Spleen (tissue), 11 donors: Measurements from ENCODE around the gene CLEC16A. TPM values are rescaled to one million over a fixed set of nuclear protein-coding genes. Genes with fewer than 3 reads are reported as not detected.

Experiments used
- DNase-seq: peaks from one replicate; pipeline ENCODE4 v3.0.0-alpha.2; 2020
- H3K27ac ChIP-seq, 8 donors: fragments of 200-600 bp; sonication (generic) in 7 of 8; 1 replicate in 4 of 8; 2 replicates in 4 of 8; pipeline versions ENCODE4 v1.5.0 to v1.8.0; 2016 to 2021; ENCODE audit warnings: inconsistent platforms in 4 of 8, mild to moderate bottlenecking in 4 of 8, moderate library complexity in 1 of 8
- H3K27me3 ChIP-seq, 7 donors: fragments of 200-600 bp; sonication (generic) in 6 of 7; replicated peaks in 1 of 7; 1 replicate in 4 of 7; 2 replicates in 3 of 7; pipeline versions ENCODE4 v1.5.0 to v1.8.0; 2016 to 2021; ENCODE audit warnings: inconsistent platforms in 3 of 7, mild to moderate bottlenecking in 1 of 7
- H3K36me3 ChIP-seq, 6 donors: fragments of 200-600 bp; sonication (generic) in 5 of 6; 1 replicate in 4 of 6; 2 replicates in 2 of 6; pipeline versions ENCODE4 v1.5.0 to v1.8.0; 2016 to 2021; ENCODE audit warnings: inconsistent platforms in 2 of 6
- H3K4me1 ChIP-seq, 6 donors: fragments of 200-600 bp; sonication (generic) in 5 of 6; 1 replicate in 3 of 6; 2 replicates in 3 of 6; pipeline versions ENCODE4 v1.5.0 to v1.8.0; 2016 to 2021; ENCODE audit warnings: inconsistent platforms in 3 of 6
- H3K4me3 ChIP-seq, 8 donors: fragments of 200-600 bp; sonication (generic) in 7 of 8; 1 replicate in 4 of 8; 2 replicates in 4 of 8; pipeline versions ENCODE4 v1.5.0 to v1.8.0; 2016 to 2021; ENCODE audit warnings: inconsistent platforms in 4 of 8, mild to moderate bottlenecking in 4 of 8, moderate library complexity in 2 of 8
- H3K9me3 ChIP-seq, 8 donors: fragments of 200-600 bp; sonication (generic) in 7 of 8; 1 replicate in 4 of 8; 2 replicates in 4 of 8; pipeline versions ENCODE4 v1.5.0 to v1.8.0; 2016 to 2021; ENCODE audit warnings: inconsistent platforms in 4 of 8
- POLR2A ChIP-seq, 3 donors: fragments of 450-650 bp; IDR thresholded peaks; one replicate each; pipeline ENCODE4 v1.5.1; 2017; ENCODE audit warnings: antibody characterized with exemption in 3 of 3, mild to moderate bottlenecking in 1 of 3
- POLR2AphosphoS5 ChIP-seq, 3 donors: sonication (generic); formaldehyde crosslinking; IDR thresholded peaks; one replicate each; pipeline ENCODE4 v1.5.1; 2017; ENCODE audit warnings: antibody characterized with exemption in 3 of 3
- WGBS, 5 donors: extraction: QIAGEN DNeasy Blood & Tissue Kit in 3 of 5; methylation state at CpG; one replicate each; pipeline versions ENCODE4 v1.1.5 to v1.1.7; 2013 to 2018; 5-methylcytosine and 5-hydroxymethylcytosine counted together
- intact Hi-C: fragments of 100-400 bp; cut with DNase I; formaldehyde crosslinking; loops from one replicate; pipeline ENCODE4 v1.15.0; 2023; ENCODE audit warnings: low total_unique reads
- polyA plus RNA-seq, 3 donors: library from polyadenylated mRNA; stranded (reverse); fragments of 200-250 nt; gene quantifications; one replicate each; pipeline ENCODE4 v1.2.1, GENCODE V29; 2013
- total RNA-seq, 7 donors: library from RNA; depleted of rRNA in 3 of 7; stranded (reverse); fragments of >200 nt in 3 of 7; fragmentation: NEBNext Ultra II Directional in 4 of 7; extraction: Animal tissue kit (Norgen Biotek cat#: 25700) in 4 of 7; gene quantifications; one replicate each; pipeline versions ENCODE4 v1.1.0 to v1.2.1, GENCODE V29; 2016 to 2021
- TF ChIP-seq, protein P1 (sequence below), 11 experiments: fragments of 200-600 bp in 7 of 11; fragments of 450-650 bp in 4 of 11; sonication (generic) in 4 of 11; IDR thresholded peaks in 8 of 11; conservative IDR thresholded peaks in 3 of 11; 1 replicate in 7 of 11; 2 replicates in 4 of 11; pipeline versions ENCODE4 v1.4.0 to v1.8.0; 2016 to 2021; ENCODE audit warnings: antibody characterized with exemption in 11 of 11, inconsistent platforms in 4 of 11, mild to moderate bottlenecking in 1 of 11
- donor health status: healthy with polysubstance abuse.
- donor health status: DM: no; HTN: no; CAD: no; lungs with moderate emphysema.
- donor health status: DM: no; HTN: no; CAD: no.
- donor health status: Bipolar disorder and iron deficiency.
- donor health status: healthy.
- donor health status: DM: no; HTN: no; CAD: no.
- donor health status: DM: yes; HTN: yes; CAD: no.

Gene CLEC16A
- total and polyA plus RNA-seq, 10 donors = 7.3 to 54.6 (median 35.1) TPM

- TF ChIP-seq POLR2A (IDR thresholded peaks at IDR 0.05) (no peak), POLR2AphosphoS5 (IDR thresholded peaks at IDR 0.05) (peak in 1 of 3 donors; percentile 12)
- intact Hi-C loops = no loop called here
- no peaks in the 10 kb centered on the region for H3K27me3 ChIP-seq
- DNase-seq = no peak
- H3K4me3 ChIP-seq = no peak overlapping the region
- no peak overlapping the region for H3K27ac ChIP-seq
- 93 to 97% (median 96%) methylated on average over 11 of the region's 11 CpGs for WGBS, 5 donors
- H3K4me1 ChIP-seq = no peaks in the 10 kb centered on the region
- H3K36me3 ChIP-seq = peaks cover 9 to 100% (median 71%) of the 10 kb centered on the region in 6 donors
- H3K9me3 ChIP-seq = no peaks in the 10 kb centered on the region
Observed at GRCh38 chr16:11042191-11042590, 97.8 kb downstream of the CLEC16A start.

DNA sequence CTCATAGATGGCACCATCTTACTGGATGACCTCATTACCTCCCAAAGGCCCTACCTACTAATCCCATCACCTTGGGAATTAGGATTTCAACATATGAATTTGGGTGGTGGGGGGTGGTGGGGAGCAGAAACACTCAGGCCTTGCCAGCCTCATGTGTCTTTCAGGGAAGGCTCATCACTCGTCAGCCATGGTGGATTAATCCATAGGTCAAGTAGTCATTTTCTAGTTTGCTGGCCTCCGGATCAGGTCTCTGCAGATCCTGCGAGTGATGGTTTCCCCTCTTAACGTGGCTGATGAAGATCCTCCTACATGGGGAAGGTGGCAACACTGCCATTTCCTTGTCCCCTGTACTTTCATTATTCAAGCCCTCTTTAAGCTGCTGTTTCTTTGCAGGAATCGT is 101.1 kb downstream of the CLEC16A start:
- no peak overlapping the region for H3K27ac ChIP-seq
- WGBS, 5 donors = 87 to 99% (median 91%) methylated on average over 5 of the region's 5 CpGs
- H3K36me3 ChIP-seq = peaks cover 11 to 100% (median 66%) of the 10 kb centered on the region in 6 donors
- TF ChIP-seq POLR2AphosphoS5 (IDR thresholded peaks at IDR 0.05) (no peak), POLR2A (IDR thresholded peaks at IDR 0.05) (no peak)
- TF ChIP-seq, protein P1, sequence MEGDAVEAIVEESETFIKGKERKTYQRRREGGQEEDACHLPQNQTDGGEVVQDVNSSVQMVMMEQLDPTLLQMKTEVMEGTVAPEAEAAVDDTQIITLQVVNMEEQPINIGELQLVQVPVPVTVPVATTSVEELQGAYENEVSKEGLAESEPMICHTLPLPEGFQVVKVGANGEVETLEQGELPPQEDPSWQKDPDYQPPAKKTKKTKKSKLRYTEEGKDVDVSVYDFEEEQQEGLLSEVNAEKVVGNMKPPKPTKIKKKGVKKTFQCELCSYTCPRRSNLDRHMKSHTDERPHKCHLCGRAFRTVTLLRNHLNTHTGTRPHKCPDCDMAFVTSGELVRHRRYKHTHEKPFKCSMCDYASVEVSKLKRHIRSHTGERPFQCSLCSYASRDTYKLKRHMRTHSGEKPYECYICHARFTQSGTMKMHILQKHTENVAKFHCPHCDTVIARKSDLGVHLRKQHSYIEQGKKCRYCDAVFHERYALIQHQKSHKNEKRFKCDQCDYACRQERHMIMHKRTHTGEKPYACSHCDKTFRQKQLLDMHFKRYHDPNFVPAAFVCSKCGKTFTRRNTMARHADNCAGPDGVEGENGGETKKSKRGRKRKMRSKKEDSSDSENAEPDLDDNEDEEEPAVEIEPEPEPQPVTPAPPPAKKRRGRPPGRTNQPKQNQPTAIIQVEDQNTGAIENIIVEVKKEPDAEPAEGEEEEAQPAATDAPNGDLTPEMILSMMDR (IDR thresholded peaks at IDR 0.05 in 8 of 11, conservative IDR thresholded peaks at IDR 0.05 in 3 of 11) = no peak
- no peaks in the 10 kb centered on the region for H3K9me3 ChIP-seq
- intact Hi-C loops = no loop called here
- H3K27me3 ChIP-seq = no peaks in the 10 kb centered on the region
- no peak overlapping the region for H3K4me3 ChIP-seq
- H3K4me1 ChIP-seq = peaks cover 0 to 14% (median 0%) of the 10 kb centered on the region in 6 donors
- DNase-seq = no peak

DNA sequence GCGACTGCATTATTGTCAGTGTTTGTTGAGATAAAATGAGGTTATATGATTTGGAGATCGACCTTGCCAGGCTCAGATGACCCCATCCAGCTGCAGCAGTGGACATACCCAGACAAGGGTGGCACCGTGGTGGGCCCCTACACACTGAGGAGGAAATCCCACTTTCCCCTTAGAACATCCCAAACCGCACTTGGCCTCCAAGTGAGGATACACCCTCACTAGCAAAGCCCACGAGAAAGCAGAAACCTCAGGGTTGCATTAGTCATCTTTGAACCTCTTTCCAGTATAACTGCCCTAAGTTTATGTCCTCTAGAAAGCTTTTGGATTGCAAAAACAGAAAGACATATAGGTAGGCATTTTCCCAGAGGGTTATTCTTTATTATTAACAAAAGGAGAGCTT is 101.5 kb downstream of the CLEC16A start:
- H3K27me3 ChIP-seq = no peaks in the 10 kb centered on the region
- H3K9me3 ChIP-seq = no peaks in the 10 kb centered on the region
- H3K36me3 ChIP-seq = peaks cover 11 to 100% (median 64%) of the 10 kb centered on the region in 6 donors
- H3K4me1 ChIP-seq = peaks cover 0 to 17% (median 2%) of the 10 kb centered on the region in 6 donors
- no peak overlapping the region for H3K27ac ChIP-seq
- WGBS, 5 donors = 76 to 88% (median 86%) methylated on average over 5 of the region's 5 CpGs
- intact Hi-C loops = no loop called here
- H3K4me3 ChIP-seq = no peak overlapping the region
- TF ChIP-seq POLR2A (IDR thresholded peaks at IDR 0.05) (no peak), POLR2AphosphoS5 (IDR thresholded peaks at IDR 0.05) (no peak)
- TF ChIP-seq, protein P1 (IDR thresholded peaks at IDR 0.05 in 8 of 11, conservative IDR thresholded peaks at IDR 0.05 in 3 of 11) = no peak
- DNase-seq = no peak

- Histone ChIP-seq H3K27me3 (no peaks in the 10 kb centered on the region), H3K9me3 (no peaks in the 10 kb centered on the region), H3K36me3 (peaks cover 7 to 100% (median 61%) of the 10 kb centered on the region in 6 donors), H3K4me1 (peaks cover 0 to 24% (median 7%) of the 10 kb centered on the region in 6 donors), H3K4me3 (no peak overlapping the region), H3K27ac (no peak overlapping the region)
- 91 to 96% (median 93%) methylated on average over 5 of the region's 5 CpGs for WGBS, 5 donors
- no peak for DNase-seq
- no peak for TF ChIP-seq POLR2AphosphoS5 (IDR thresholded peaks at IDR 0.05)
- TF ChIP-seq POLR2A (IDR thresholded peaks at IDR 0.05) = no peak
- TF ChIP-seq, protein P1 (IDR thresholded peaks at IDR 0.05 in 8 of 11, conservative IDR thresholded peaks at IDR 0.05 in 3 of 11) = no peak
- intact Hi-C loops = no loop called here
Observed at GRCh38 chr16:11046382-11046931, 102.1 kb downstream of the CLEC16A start.
